ENCODE data around the gene NCOA5. TPM values are rescaled to one million over a fixed set of nuclear protein-coding genes. Genes with fewer than 3 reads are reported as not detected.

Gene NCOA5
- total and polyA plus RNA-seq, 9 of the 15 experiments (the other 6 are each of a cell fraction or from before 2014, with no cell fraction given) = 3.9 to 22.8 (median 13.8) TPM

DNA sequence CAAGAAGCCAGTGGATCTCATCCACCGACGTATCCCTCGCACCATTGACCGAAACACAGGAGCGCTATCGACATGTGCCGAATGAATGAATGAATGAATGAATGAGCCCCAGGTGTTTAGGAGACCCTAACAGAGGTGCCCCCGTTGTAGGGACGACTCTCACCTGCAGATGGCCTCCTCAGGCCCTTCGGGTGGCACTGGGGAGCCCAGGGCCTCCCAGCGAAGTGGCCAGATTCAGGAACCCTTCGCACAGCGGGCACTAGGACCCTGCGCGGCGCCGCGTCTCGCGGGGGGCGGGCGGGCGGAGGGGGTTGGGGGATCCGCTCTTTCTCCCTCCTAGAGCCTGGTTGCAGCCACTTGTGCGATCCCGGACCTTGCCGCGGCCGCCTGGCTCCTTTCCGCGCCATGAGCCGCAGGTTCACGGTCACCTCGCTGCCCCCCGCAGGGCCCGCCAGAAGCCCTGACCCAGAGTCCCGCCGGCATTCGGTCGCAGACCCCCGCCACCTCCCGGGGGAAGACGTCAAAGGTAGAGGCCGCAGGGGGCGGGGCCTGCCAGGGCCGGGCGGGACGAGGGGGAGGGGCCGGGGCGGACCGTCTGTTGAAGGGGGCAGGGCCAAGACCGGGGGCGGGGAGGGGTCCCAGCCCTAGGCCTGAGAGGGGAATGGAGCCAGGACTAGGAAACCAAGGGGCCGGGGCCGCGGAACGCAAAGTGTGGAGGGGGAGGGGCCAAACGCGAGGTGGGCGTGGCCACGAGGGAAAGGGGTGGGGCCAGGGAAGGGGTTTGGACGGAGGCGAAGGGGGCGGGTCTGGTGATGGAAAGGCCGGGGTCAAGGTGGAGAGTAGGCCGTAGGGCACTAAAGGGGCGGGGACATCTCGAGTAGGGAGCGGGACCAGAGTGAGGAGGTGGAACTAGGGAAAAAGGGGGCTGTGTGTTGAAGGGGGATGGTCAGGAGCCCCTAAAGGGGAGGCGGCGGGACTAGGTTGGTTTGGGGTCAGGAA, 68.1 kb downstream of the NCOA5 start (continued):
- TF ChIP-seq, protein P1, sequence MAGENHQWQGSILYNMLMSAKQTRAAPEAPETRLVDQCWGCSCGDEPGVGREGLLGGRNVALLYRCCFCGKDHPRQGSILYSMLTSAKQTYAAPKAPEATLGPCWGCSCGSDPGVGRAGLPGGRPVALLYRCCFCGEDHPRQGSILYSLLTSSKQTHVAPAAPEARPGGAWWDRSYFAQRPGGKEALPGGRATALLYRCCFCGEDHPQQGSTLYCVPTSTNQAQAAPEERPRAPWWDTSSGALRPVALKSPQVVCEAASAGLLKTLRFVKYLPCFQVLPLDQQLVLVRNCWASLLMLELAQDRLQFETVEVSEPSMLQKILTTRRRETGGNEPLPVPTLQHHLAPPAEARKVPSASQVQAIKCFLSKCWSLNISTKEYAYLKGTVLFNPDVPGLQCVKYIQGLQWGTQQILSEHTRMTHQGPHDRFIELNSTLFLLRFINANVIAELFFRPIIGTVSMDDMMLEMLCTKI (IDR thresholded peaks at IDR 0.05; ENCODE audit: partially characterized antibody) = no peak
- TF ChIP-seq ZNF175 (CRISPR knock-in tag; IDR thresholded peaks at IDR 0.05; ENCODE audit: low read depth) (no peak), SMARCC2 (IDR thresholded peaks at IDR 0.05; ENCODE audit: low read depth) (no peak), POLR2A (conservative IDR thresholded peaks at IDR 0.05) (peak; percentile 43; the same call in 1 of the 2 replicates), SUPT5H (IDR thresholded peaks at IDR 0.05) (0 out of 2 replicates have a peak, but pooled peaks have one; percentile 41), SMARCA4 (IDR thresholded peaks at IDR 0.05) (no peak), MECOM (CRISPR knock-in tag; IDR thresholded peaks at IDR 0.05) (no peak), ZEB2 (IDR thresholded peaks at IDR 0.05) (no peak), CTBP1 (IDR thresholded peaks at IDR 0.05; ENCODE audit: borderline replicate concordance) (peak; percentile 24; the same call in 1 of the 2 replicates), KDM4B (IDR thresholded peaks at IDR 0.05; ENCODE audit: borderline replicate concordance in 2 of 2, low read depth in 1 of 2) (no peak), NFXL1 (CRISPR knock-in tag; IDR thresholded peaks at IDR 0.05) (no peak), ILF3 (IDR thresholded peaks at IDR 0.05; ENCODE audit: borderline replicate concordance) (no peak), NFRKB (IDR thresholded peaks at IDR 0.05; ENCODE audit: low read depth) (no peak), HDAC8 (tag; IDR thresholded peaks at IDR 0.05) (no peak), GABPA (tag; conservative IDR thresholded peaks at IDR 0.05; ENCODE audit: low read depth) (no peak), ARNT (IDR thresholded peaks at IDR 0.05) (no peak)
- TF ChIP-seq, protein P2, sequence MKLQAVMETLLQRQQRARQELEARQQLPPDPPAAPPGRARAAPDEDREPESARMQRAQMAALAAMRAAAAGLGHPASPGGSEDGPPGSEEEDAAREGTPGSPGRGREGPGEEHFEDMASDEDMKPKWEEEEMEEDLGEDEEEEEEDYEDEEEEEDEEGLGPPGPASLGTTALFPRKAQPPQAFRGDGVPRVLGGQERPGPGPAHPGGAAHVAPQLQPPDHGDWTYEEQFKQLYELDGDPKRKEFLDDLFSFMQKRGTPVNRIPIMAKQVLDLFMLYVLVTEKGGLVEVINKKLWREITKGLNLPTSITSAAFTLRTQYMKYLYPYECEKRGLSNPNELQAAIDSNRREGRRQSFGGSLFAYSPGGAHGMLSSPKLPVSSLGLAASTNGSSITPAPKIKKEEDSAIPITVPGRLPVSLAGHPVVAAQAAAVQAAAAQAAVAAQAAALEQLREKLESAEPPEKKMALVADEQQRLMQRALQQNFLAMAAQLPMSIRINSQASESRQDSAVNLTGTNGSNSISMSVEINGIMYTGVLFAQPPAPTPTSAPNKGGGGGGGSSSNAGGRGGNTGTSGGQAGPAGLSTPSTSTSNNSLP (IDR thresholded peaks at IDR 0.05; ENCODE audit: borderline replicate concordance, low read depth, low read length) = no peak
- TF ChIP-seq, protein P3, sequence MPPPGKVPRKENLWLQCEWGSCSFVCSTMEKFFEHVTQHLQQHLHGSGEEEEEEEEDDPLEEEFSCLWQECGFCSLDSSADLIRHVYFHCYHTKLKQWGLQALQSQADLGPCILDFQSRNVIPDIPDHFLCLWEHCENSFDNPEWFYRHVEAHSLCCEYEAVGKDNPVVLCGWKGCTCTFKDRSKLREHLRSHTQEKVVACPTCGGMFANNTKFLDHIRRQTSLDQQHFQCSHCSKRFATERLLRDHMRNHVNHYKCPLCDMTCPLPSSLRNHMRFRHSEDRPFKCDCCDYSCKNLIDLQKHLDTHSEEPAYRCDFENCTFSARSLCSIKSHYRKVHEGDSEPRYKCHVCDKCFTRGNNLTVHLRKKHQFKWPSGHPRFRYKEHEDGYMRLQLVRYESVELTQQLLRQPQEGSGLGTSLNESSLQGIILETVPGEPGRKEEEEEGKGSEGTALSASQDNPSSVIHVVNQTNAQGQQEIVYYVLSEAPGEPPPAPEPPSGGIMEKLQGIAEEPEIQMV (tag; conservative IDR thresholded peaks at IDR 0.05; ENCODE audit: low read depth) = no peak
- TF ChIP-seq, protein P4, sequence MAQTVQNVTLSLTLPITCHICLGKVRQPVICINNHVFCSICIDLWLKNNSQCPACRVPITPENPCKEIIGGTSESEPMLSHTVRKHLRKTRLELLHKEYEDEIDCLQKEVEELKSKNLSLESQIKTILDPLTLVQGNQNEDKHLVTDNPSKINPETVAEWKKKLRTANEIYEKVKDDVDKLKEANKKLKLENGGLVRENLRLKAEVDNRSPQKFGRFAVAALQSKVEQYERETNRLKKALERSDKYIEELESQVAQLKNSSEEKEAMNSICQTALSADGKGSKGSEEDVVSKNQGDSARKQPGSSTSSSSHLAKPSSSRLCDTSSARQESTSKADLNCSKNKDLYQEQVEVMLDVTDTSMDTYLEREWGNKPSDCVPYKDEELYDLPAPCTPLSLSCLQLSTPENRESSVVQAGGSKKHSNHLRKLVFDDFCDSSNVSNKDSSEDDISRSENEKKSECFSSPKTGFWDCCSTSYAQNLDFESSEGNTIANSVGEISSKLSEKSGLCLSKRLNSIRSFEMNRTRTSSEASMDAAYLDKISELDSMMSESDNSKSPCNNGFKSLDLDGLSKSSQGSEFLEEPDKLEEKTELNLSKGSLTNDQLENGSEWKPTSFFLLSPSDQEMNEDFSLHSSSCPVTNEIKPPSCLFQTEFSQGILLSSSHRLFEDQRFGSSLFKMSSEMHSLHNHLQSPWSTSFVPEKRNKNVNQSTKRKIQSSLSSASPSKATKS (CRISPR knock-in tag; IDR thresholded peaks at IDR 0.05) = no peak
- TF ChIP-seq, protein P5, sequence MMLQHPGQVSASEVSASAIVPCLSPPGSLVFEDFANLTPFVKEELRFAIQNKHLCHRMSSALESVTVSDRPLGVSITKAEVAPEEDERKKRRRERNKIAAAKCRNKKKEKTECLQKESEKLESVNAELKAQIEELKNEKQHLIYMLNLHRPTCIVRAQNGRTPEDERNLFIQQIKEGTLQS (IDR thresholded peaks at IDR 0.05) = no peak
- TF ChIP-seq, protein P5 (CRISPR knock-in tag; conservative IDR thresholded peaks at IDR 0.05) = no peak
